H1 (cell line): ENCODE results near the gene NUDT3. TPM values are rescaled to one million over a fixed set of nuclear protein-coding genes. Genes with fewer than 3 reads are reported as not detected.

Source experiments
- CTCF ChIA-PET: fragments of 300-600 bp; sonication (Branson Sonifier 250); formaldehyde crosslinking; loops from one replicate; lab custom pipeline; 2021; ENCODE audit not compliant: partially characterized antibody; lab: Charles Lee
- POLR2A ChIA-PET: fragments of 300-600 bp; sonication (Branson Sonifier 250); formaldehyde crosslinking; loops from one replicate; lab custom pipeline; 2021; ENCODE audit warnings: inconsistent platforms; ENCODE audit not compliant: partially characterized antibody; lab: Charles Lee
- DNase-seq, 2 experiments: peaks; one replicate each; pipeline versions ENCODE4 v3.0.0 to v3.0.0-alpha.2; 2010 to 2022; ENCODE audit warnings: low spot score in 2 of 2, low read depth in 1 of 2, mixed read lengths in 1 of 2
- FAIRE-seq: peaks from 2 replicates; lab custom pipeline; 2011; peaks lifted over from hg19 to GRCh38; lab: Jason Lieb, UNC
- H2AFZ ChIP-seq: 2 replicates; pipeline ENCODE4 v1.8.1; 2012; ENCODE audit warnings: low read length, inconsistent platforms
- H2AK5ac ChIP-seq: 2 replicates; pipeline ENCODE4 v1.6.1; 2013; ENCODE audit warnings: low read depth, low read length
- H2BK120ac ChIP-seq: replicated peaks from 2 replicates; pipeline ENCODE3; 2013; ENCODE audit warnings: low read depth, low read length, inconsistent platforms
- H2BK12ac ChIP-seq: 2 replicates; pipeline ENCODE4 v1.6.1; 2013; ENCODE audit warnings: low read depth, low read length
- H2BK15ac ChIP-seq: 2 replicates; pipeline ENCODE4 v1.6.1; 2013; ENCODE audit warnings: low read length
- H2BK20ac ChIP-seq: 2 replicates; pipeline ENCODE4 v1.6.1; 2013; ENCODE audit warnings: low read length
- H2BK5ac ChIP-seq: 2 replicates; pipeline ENCODE4 v1.6.1; 2013; ENCODE audit warnings: low read depth, low read length
- H3K14ac ChIP-seq: 2 replicates; pipeline ENCODE4 v1.6.1; 2013; ENCODE audit warnings: inconsistent platforms; ENCODE audit not compliant: insufficient read length
- H3K18ac ChIP-seq: 2 replicates; pipeline ENCODE4 v1.6.1; 2013; ENCODE audit warnings: low read length; ENCODE audit errors: extremely low read depth
- H3K23ac ChIP-seq: 2 replicates; pipeline ENCODE4 v1.6.1; 2013; ENCODE audit warnings: inconsistent platforms; ENCODE audit not compliant: insufficient read length
- H3K23me2 ChIP-seq: 2 replicates; pipeline ENCODE4 v1.6.1; 2013; ENCODE audit warnings: low read depth, low read length
- H3K27ac ChIP-seq: 2 replicates; pipeline ENCODE4 v1.6.1; 2011; ENCODE audit warnings: low read depth, low read length, inconsistent platforms
- H3K27me3 ChIP-seq, 4 experiments: replicated peaks in 1 of 4; 1 replicate in 1 of 4; 2 replicates in 3 of 4; pipeline versions ENCODE4 v1.6.1 to v1.8.1; 2011 to 2013; ENCODE audit warnings: low read length in 3 of 4, mild to moderate bottlenecking in 3 of 4, inconsistent platforms in 2 of 4, mixed read lengths in 2 of 4, moderate library complexity in 1 of 4; ENCODE audit not compliant: control insufficient read depth in 3 of 4, insufficient read depth in 3 of 4; ENCODE audit errors: extremely low read depth in 1 of 4
- H3K36me3 ChIP-seq, 4 experiments: 2 replicates each; pipeline versions ENCODE4 v1.6.1 to v1.8.1; 2011 to 2013; ENCODE audit warnings: mild to moderate bottlenecking in 4 of 4, low read length in 3 of 4, moderate library complexity in 2 of 4, control low read depth in 1 of 4, inconsistent platforms in 1 of 4; ENCODE audit not compliant: insufficient read depth in 4 of 4, control insufficient read depth in 2 of 4
- H3K4ac ChIP-seq: replicated peaks from 2 replicates; pipeline ENCODE3; 2013; ENCODE audit warnings: low read length, low read depth, mixed read lengths, inconsistent platforms; ENCODE audit not compliant: insufficient read length
- H3K4me1 ChIP-seq, 4 experiments: replicated peaks in 1 of 4; 1 replicate in 1 of 4; 2 replicates in 3 of 4; pipeline versions ENCODE4 v1.6.1 to v1.8.1; 2011 to 2013; ENCODE audit warnings: low read length in 3 of 4, inconsistent platforms in 2 of 4, mixed read lengths in 1 of 4; ENCODE audit not compliant: insufficient read depth in 4 of 4, control insufficient read depth in 3 of 4
- H3K4me2 ChIP-seq, 2 experiments: 2 replicates each; pipeline versions ENCODE4 v1.6.1 to v1.8.1; 2011 to 2013; ENCODE audit warnings: low read depth in 2 of 2, low read length in 2 of 2, control low read depth in 1 of 2, inconsistent platforms in 1 of 2, mild to moderate bottlenecking in 1 of 2; ENCODE audit not compliant: insufficient read depth in 1 of 2
- H3K4me3 ChIP-seq, 4 experiments: fragments of 200-600, 300-600 bp in 1 of 4; sonication (generic), shearing (Covaris generic), sonication (Bioruptor Twin) in 1 of 4; 2 replicates each; pipeline versions ENCODE4 v1.5.1 to v1.8.1; 2011 to 2016; ENCODE audit warnings: low read length in 4 of 4, low read depth in 3 of 4, control low read depth in 2 of 4, inconsistent platforms in 2 of 4, mild to moderate bottlenecking in 2 of 4, mixed read lengths in 1 of 4, moderate library complexity in 1 of 4; ENCODE audit not compliant: insufficient read depth in 2 of 4; ENCODE audit errors: extremely low read depth in 1 of 4
- H3K56ac ChIP-seq: replicated peaks from 2 replicates; pipeline ENCODE3; 2013; ENCODE audit warnings: low read depth, mild to moderate bottlenecking, mixed read lengths, low read length, inconsistent platforms; ENCODE audit not compliant: insufficient read length
- H3K79me1 ChIP-seq: 2 replicates; pipeline ENCODE4 v1.6.1; 2013; ENCODE audit warnings: low read depth, low read length, control low read depth
- H3K79me2 ChIP-seq, 2 experiments: 2 replicates each; pipeline versions ENCODE4 v1.6.1 to v1.8.1; 2012 to 2013; ENCODE audit warnings: low read length in 2 of 2, mild to moderate bottlenecking in 2 of 2, inconsistent platforms in 1 of 2; ENCODE audit not compliant: insufficient read depth in 2 of 2, control insufficient read depth in 1 of 2
- H3K9ac ChIP-seq, 4 experiments: replicated peaks in 1 of 4; 1 replicate in 1 of 4; 2 replicates in 3 of 4; pipeline versions ENCODE4 v1.6.1 to v1.8.1; 2011 to 2013; ENCODE audit warnings: low read depth in 3 of 4, low read length in 3 of 4, control low read depth in 2 of 4, mild to moderate bottlenecking in 2 of 4, moderate library complexity in 2 of 4, inconsistent platforms in 1 of 4; ENCODE audit errors: extremely low read depth in 1 of 4
- H3K9me3 ChIP-seq, 2 experiments: 2 replicates each; pipeline versions ENCODE4 v1.6.1 to v1.8.1; 2012 to 2013; ENCODE audit warnings: mild to moderate bottlenecking in 2 of 2, moderate library complexity in 2 of 2, control low read depth in 1 of 2, inconsistent platforms in 1 of 2, low read depth in 1 of 2, low read length in 1 of 2, mixed read lengths in 1 of 2; ENCODE audit not compliant: insufficient read depth in 2 of 2
- H4K20me1 ChIP-seq, 2 experiments: replicated peaks in 1 of 2; 2 replicates each; pipeline versions ENCODE3 to v1.8.1; 2011 to 2013; ENCODE audit warnings: inconsistent platforms in 2 of 2, low read length in 2 of 2, mild to moderate bottlenecking in 1 of 2; ENCODE audit not compliant: insufficient read depth in 2 of 2, control insufficient read depth in 1 of 2
- H4K5ac ChIP-seq: 2 replicates; pipeline ENCODE4 v1.6.1; 2013; ENCODE audit warnings: low read length, low read depth, mixed read lengths, inconsistent platforms; ENCODE audit not compliant: insufficient read length
- H4K8ac ChIP-seq: 2 replicates; pipeline ENCODE4 v1.8.0; 2013; ENCODE audit warnings: mild to moderate bottlenecking, moderate library complexity, low read length, inconsistent platforms; ENCODE audit not compliant: insufficient read depth; ENCODE audit errors: extremely low read depth
- H4K91ac ChIP-seq: replicated peaks from 2 replicates; pipeline ENCODE3; 2013; ENCODE audit warnings: low read length, mixed read lengths, inconsistent platforms; ENCODE audit not compliant: insufficient read length
- ASH2L ChIP-seq: fragments of 200-600, 300-600 bp; sonication (generic); IDR thresholded peaks from one replicate; pipeline ENCODE4 v1.7.1; 2017; ENCODE audit warnings: low read length
- BCL11A ChIP-seq, 2 experiments: IDR thresholded peaks; one replicate each; pipeline ENCODE4 v1.6.1; 2011; ENCODE audit warnings: low read depth in 2 of 2, low read length in 2 of 2, mild to moderate bottlenecking in 2 of 2
- CBX5 ChIP-seq: fragments of 300-800, 300-1000 bp; sonication (generic); IDR thresholded peaks from 2 replicates; pipeline ENCODE4 v1.7.1; 2016; ENCODE audit warnings: antibody characterized with exemption, low read length, low read depth
- CEBPB ChIP-seq: IDR thresholded peaks from 2 replicates; pipeline ENCODE4 v1.6.1; 2012; ENCODE audit warnings: low read depth, low read length
- GABPA ChIP-seq: IDR thresholded peaks from 2 replicates; pipeline ENCODE4 v1.6.1; 2011; ENCODE audit warnings: mild to moderate bottlenecking, low read length, moderate library complexity, borderline replicate concordance; ENCODE audit not compliant: insufficient read depth
- JUND ChIP-seq: IDR thresholded peaks from 2 replicates; pipeline ENCODE4 v1.6.1; 2011; ENCODE audit warnings: mild to moderate bottlenecking, improper control_type of control experiment, low read length
- PHF8 ChIP-seq: fragments of 200-600 bp; sonication (generic); conservative IDR thresholded peaks from 2 replicates; pipeline ENCODE4 v1.7.1; 2012; ENCODE audit warnings: low read depth, mild to moderate bottlenecking, inconsistent platforms, low read length, moderate library complexity
- SAP30 ChIP-seq: fragments of 300-600 bp; sonication (generic); IDR thresholded peaks from 2 replicates; pipeline ENCODE4 v1.7.1; 2012; ENCODE audit warnings: low read length, moderate library complexity, mild to moderate bottlenecking, inconsistent platforms; ENCODE audit not compliant: insufficient read depth, insufficient replicate concordance
- SIN3A ChIP-seq, 2 experiments: IDR thresholded peaks in 1 of 2; conservative IDR thresholded peaks in 1 of 2; 2 replicates each; pipeline ENCODE4 v1.6.1; 2011 to 2012; ENCODE audit warnings: low read length in 2 of 2, improper control_type of control experiment in 1 of 2, low read depth in 1 of 2, mild to moderate bottlenecking in 1 of 2
- SIRT6 ChIP-seq: IDR thresholded peaks from one replicate; pipeline ENCODE4 v1.7.1; 2012; ENCODE audit warnings: low read length, inconsistent platforms
- SP1 ChIP-seq: IDR thresholded peaks from 2 replicates; pipeline ENCODE4 v1.6.1; 2011; ENCODE audit warnings: low read depth, low read length
- TAF1 ChIP-seq: IDR thresholded peaks from 2 replicates; pipeline ENCODE4 v1.6.1; 2011; ENCODE audit warnings: mild to moderate bottlenecking, low read depth, low read length
- TCF12 ChIP-seq: IDR thresholded peaks from 2 replicates; pipeline ENCODE4 v1.6.1; 2011; ENCODE audit warnings: low read depth, mild to moderate bottlenecking, low read length
- WGBS, 2 experiments: shearing (Covaris generic) in 1 of 2; methylation state at CpG; one replicate each; pipeline versions ENCODE4 v1.1.6 to v1.1.7; 2013 to 2015; ENCODE audit warnings: low lambda C conversion rate in 2 of 2, mixed read lengths in 2 of 2, inconsistent platforms in 1 of 2, low coverage in 1 of 2, missing lambda C conversion rate in 1 of 2; ENCODE audit not compliant: insufficient replicate concordance in 2 of 2, insufficient coverage in 1 of 2, insufficient read length in 1 of 2; ENCODE audit errors: extremely low coverage in 1 of 2, missing lambda C conversion rate in 1 of 2; 5-methylcytosine and 5-hydroxymethylcytosine counted together
- polyA plus RNA-seq, 7 experiments: library from polyadenylated mRNA; depleted of rRNA in 3 of 7; stranded (reverse) in 5 of 7; unstranded in 2 of 7; fragments of >200 nt in 5 of 7; fragments of 200-250 nt in 2 of 7; gene quantifications; 1 replicate in 5 of 7; 2 replicates in 1 of 7; 4 replicates in 1 of 7; pipeline versions ENCODE4 v1.2.1 to v1.2.3, GENCODE V29; 2011 to 2013; ENCODE audit warnings: missing spikeins in 2 of 7, mixed read lengths in 2 of 7
- total RNA-seq: library from RNA; stranded (reverse); fragmentation: NEBNext Ultra II Directional; extraction: Animal tissue kit (Norgen Biotek cat#: 25700); gene quantifications from 2 replicates; pipeline ENCODE4 v1.2.1, GENCODE V29; 2021
- TF ChIP-seq, protein P1 (sequence below): IDR thresholded peaks from 2 replicates; pipeline ENCODE4 v1.6.1; 2011; ENCODE audit warnings: low read length, improper control_type of control experiment

Gene NUDT3
- total and polyA plus RNA-seq, 2 of the 8 experiments (the other 6 are each of a cell fraction or from before 2014, with no cell fraction given): 14.1 to 36.9 TPM

DNA sequence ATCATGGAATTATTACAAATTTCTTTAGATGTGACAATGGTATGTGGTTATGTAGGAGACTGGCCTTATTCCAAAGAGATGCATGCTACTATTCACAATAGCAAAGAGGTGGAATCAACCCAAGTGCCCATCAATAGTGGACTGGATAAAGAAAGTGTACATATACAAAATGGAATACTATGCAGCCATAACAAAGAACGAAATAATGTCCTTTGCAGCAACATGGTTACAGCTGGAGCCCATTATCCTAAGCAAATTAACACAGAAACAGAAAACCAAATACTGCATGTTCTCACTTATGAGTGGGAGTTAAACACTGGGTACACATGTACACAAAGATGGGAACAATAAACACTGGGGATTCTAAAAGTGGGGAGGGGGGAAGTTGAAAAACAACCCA lies 69.7 kb downstream of the NUDT3 start:
- Histone ChIP-seq H3K18ac (no peak overlapping the region), H4K5ac (no peak overlapping the region), H3K4me3 (no peak overlapping the region), H3K4ac (no peak overlapping the region), H4K20me1 (peaks cover 0 to 3% of the 10 kb centered on the region in 2 experiments), H2BK12ac (no peak overlapping the region), H2BK15ac (no peak overlapping the region), H2AK5ac (no peak overlapping the region), H3K56ac (no peak overlapping the region), H4K91ac (no peak overlapping the region), H2AFZ (no peak overlapping the region), H2BK120ac (no peak overlapping the region), H3K23ac (no peak overlapping the region), H3K4me1 (no peaks in the 10 kb centered on the region), H3K9ac (no peak overlapping the region), H2BK5ac (no peak overlapping the region), H3K79me1 (peaks cover 2% of the 10 kb centered on the region; the same call in 1 of the 2 replicates), H3K14ac (no peak overlapping the region), H2BK20ac (no peak overlapping the region), H3K36me3 (no peaks in the 10 kb centered on the region), H3K4me2 (no peak overlapping the region), H3K27me3 (no peaks in the 10 kb centered on the region), H3K79me2 (peaks cover 0 to 9% of the 10 kb centered on the region in 2 experiments; a peak in 1 of 4 replicates), H3K9me3 (no peaks in the 10 kb centered on the region), H3K27ac (no peak overlapping the region), H4K8ac (no peak overlapping the region), H3K23me2 (no peaks in the 10 kb centered on the region)
- DNase-seq (no peak), FAIRE-seq (no peak)
- WGBS, 2 experiments: 92% methylated on average over 1 of the region's 1 CpG; no CpG with 5 or more reads in 1 of the 2 experiments
- ChIA-PET POLR2A (interaction anchor here (1.0 kb wide), 1 partner anchor 19 kb away, joined by 3 read pairs; no protein-coding TSS in a partner anchor), CTCF (no interaction called here)
- TF ChIP-seq JUND (no peak), CEBPB (no peak), BCL11A (IDR thresholded peaks at IDR 0.05; ENCODE audit: low read depth in 2 of 2, low read length in 2 of 2) (no peak), ASH2L (no peak), SAP30 (no peak), TAF1 (no peak), SIN3A (conservative IDR thresholded peaks at IDR 0.05 in 1 of 2, IDR thresholded peaks at IDR 0.05 in 1 of 2; ENCODE audit: low read depth in 1 of 2, low read length in 2 of 2) (no peak), TCF12 (no peak), CBX5 (no peak), SP1 (no peak), SIRT6 (no peak), GABPA (no peak), PHF8 (no peak)
- TF ChIP-seq, protein P1, sequence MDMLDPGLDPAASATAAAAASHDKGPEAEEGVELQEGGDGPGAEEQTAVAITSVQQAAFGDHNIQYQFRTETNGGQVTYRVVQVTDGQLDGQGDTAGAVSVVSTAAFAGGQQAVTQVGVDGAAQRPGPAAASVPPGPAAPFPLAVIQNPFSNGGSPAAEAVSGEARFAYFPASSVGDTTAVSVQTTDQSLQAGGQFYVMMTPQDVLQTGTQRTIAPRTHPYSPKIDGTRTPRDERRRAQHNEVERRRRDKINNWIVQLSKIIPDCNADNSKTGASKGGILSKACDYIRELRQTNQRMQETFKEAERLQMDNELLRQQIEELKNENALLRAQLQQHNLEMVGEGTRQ: no peak
